Placental pericyte (primary cell): ENCODE data around the gene C20orf144. TPM values are rescaled to one million over a fixed set of nuclear protein-coding genes. Genes with fewer than 3 reads are reported as not detected.

Source experiments
- total RNA-seq: library from RNA; depleted of rRNA; stranded (reverse); fragments of >200 nt; gene quantifications from 2 replicates; pipeline ENCODE4 v1.2.3, GENCODE V29; 2012

Gene C20orf144
- total RNA-seq: 0.14 and 0.22 TPM in 2 replicates

DNA sequence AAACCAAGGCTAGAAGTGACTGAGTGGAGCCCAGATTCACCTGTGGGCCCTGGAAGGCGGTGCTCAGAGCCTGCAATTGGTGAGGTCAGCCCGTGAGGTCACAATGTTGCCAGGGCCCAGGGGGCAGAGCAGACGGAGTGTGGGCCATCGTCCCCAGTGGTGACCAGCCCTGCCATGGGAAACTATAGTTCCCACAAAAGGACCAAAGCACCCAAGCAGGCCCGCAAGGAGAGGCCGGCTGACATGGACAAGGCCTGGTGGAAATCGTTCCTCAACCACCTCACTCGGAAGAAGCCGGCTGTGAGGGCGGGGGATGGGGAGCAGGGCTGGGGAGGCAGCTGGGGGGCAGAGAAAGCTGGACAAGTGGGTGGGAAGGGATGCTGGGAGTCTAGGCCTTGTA is at the start of gene C20orf144:
C20orf144 (plus strand) TSS at position 156 of the 400 bp plus-strand sequence; CDS start at position 175, 19 bp downstream.

DNA sequence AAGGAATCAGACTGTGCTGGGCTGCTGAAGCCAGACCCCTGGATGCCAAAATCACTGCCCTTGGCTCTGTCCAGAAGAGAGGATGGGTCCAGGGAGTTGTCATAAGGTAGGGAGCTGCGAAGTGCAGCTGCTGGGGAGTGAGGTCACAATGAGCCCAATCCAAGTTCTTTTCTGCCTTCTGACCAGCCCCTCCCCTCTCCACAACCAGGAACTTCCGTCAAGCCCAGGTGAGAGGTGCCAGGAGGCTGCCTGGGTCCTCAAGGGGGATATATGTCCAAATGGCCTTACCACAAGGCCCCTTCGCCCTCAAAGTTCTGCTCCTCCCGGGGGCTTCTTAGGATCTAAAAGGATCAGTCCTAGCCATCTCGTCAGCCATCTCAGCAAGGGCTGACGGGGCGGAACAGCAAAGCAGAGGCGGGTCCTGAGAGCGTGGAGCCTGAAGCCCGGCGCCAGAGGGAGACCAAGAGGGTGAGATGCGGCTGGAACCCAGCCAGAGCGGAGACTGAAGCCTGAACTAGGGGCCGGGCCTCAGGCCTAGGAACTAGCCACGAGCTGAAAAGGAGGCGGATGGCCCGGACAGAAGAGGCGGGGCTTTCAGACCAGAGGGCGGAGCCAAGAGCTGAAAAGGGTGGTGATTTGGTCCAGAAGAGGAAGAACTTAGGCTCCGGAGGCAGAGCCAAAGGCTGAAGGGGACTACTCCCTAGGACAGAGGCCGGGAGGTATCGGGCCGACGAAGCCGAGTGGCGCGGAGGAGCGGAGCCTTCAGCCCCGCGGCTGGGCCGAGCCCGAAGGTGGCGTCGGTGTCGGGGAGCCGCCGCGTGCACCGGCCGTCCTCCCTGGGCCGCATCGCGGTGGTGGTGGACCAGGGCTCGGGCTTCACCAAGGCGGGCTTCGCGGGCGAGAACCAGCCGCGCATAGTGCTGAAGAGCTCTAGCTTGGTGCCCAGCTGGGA is 4.4 kb downstream of the C20orf144 start, which contains the start of gene ACTL10:
ACTL10 (plus strand) TSS at position 651 of the 952 bp plus-strand sequence. CDS start 555 bp downstream, outside the sequence.

DNA sequence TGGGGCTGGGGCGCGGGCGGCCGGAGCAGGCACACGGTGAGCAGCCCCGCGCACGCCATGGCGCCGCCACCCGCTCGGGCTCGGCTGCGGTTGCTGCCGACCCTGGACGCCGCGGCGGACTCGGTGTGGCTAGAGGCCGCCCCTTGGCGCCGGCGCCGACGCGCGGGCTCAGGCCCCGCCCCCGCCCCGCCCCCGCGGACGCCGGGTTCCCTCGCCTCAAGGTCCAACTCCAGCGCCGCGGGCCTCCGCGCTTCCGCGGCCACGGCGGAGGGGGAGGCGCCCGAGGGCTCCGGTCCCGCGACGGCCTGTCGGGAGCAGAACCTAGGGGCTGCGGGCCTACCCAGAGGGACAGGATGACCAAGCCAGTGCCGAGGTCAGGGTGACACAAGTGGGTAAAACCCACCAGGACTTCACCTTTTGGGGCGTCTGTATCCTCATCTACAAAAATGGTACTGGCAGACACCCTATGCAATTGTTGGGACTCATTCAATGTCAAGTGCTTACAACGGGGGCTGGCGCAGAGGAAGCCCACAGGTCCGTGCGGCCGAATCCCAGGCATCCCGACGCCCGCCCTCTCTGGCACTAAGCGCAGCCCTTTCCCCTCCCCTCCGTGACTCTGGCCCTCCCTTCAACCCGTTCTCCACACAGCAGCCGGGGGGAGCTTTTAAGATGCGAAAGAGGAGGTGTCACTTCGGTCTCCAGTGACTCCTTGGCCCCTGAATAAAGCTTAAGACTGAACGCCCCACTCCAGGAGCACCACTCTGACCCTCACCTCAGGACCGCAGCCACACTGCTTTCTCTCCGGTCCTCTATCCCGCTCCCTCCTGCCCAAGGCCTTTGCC is 12.4 kb downstream of the C20orf144 start, which contains the start of gene NECAB3:
NECAB3 (minus strand) TSS at position 135 of the 842 bp plus-strand sequence; CDS start at position 59, 76 bp downstream.

DNA sequence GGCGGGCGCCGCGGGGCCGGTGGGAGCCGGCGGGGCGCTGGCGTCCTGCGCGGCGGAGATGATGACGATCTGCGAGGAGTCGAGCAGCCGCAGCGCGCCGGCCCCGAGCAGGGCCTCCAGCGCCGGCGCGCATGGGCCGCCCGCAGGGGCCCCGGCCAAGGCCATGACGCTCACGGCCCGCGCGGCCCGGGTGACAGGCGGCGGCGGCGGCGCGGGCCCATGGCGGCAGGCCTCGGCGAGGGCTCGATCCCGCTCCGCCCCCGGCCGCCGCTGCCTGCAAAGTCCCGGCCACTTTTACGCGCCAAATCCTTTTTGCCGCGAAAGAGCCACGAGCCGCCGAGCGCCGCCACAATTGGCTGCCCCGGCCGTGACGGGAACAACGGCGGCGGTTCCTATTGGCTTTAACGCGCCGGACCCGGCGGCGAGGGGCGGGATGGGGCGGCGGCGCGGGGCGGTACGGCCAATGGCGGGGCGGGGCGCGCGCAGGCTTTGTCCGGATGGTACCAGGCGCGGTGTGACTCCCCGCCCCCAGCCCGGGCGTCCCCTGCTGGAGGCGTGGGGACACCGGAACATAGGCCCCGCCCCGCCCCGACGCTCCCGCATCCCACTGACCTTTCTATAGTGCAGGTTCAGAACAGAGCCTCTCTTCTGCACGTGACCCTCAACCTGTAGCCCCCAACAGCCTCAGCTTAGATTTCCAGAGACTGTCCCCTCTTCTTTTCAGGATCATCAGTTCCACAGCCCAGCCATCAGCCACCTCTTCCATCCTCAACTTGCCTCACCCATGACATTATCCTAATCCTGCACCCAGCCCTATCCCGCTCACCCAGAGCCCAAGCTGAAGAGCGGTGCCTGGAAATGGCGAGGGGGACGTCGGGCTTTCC is 24.2 kb downstream of the C20orf144 start, which contains the start of gene E2F1:
E2F1 (minus strand) TSS at position 286 of the 884 bp plus-strand sequence; CDS start at position 165, 121 bp downstream.

Other genes starting within 250 kb of the C20orf144 start
- gene SNTA1, start 218.6 kb upstream of the C20orf144 start, total RNA-seq: 32.9 and 42.2 TPM in 2 replicates
- 9.0 and 9.8 TPM in 2 replicates for gene CBFA2T2, start 172.2 kb upstream of the C20orf144 start, total RNA-seq
- 1.1 and 1.6 TPM in 2 replicates for gene ACTL10, start 4.6 kb downstream of the C20orf144 start, total RNA-seq
- 31.8 and 47.3 TPM in 2 replicates for gene NECAB3, start 12.1 kb downstream of the C20orf144 start, total RNA-seq
- gene E2F1, start 24.1 kb downstream of the C20orf144 start, total RNA-seq: 0.66 and 19.8 TPM in 2 replicates
- gene PXMP4, start 58.0 kb downstream of the C20orf144 start, total RNA-seq: 1.3 and 6.0 TPM in 2 replicates
- 1.5 and 1.9 TPM in 2 replicates for gene ZNF341, start 69.7 kb downstream of the C20orf144 start, total RNA-seq
- gene CHMP4B, start 149.0 kb downstream of the C20orf144 start, total RNA-seq: 26.1 and 61.7 TPM in 2 replicates